Neuron (in vitro differentiated cells): ENCODE results near the gene BEST3.
A peak's percentile ranks its signal among the peaks of the same experiment; 100 is the strongest.

Experiments
- H2AFZ ChIP-seq: one replicate; pipeline ENCODE4 v1.6.1; 2013; ENCODE audit warnings: low read depth, mild to moderate bottlenecking, inconsistent platforms, low read length, moderate library complexity
- H3K27me3 ChIP-seq: one replicate; pipeline ENCODE4 v1.6.1; 2013; ENCODE audit warnings: low read length; ENCODE audit not compliant: insufficient read depth
- H3K36me3 ChIP-seq: one replicate; pipeline ENCODE4 v1.6.1; 2013; ENCODE audit warnings: low read length; ENCODE audit not compliant: insufficient read depth
- H3K4me1 ChIP-seq: one replicate; pipeline ENCODE4 v1.6.1; 2013; ENCODE audit warnings: low read length; ENCODE audit not compliant: insufficient read depth
- H3K4me3 ChIP-seq: 2 replicates; pipeline ENCODE4 v1.5.1; 2013; ENCODE audit warnings: mild to moderate bottlenecking, low read length, moderate library complexity
- H3K9me3 ChIP-seq: one replicate; pipeline ENCODE4 v1.6.1; 2013; ENCODE audit warnings: low read length

BEST3 gene

DNA sequence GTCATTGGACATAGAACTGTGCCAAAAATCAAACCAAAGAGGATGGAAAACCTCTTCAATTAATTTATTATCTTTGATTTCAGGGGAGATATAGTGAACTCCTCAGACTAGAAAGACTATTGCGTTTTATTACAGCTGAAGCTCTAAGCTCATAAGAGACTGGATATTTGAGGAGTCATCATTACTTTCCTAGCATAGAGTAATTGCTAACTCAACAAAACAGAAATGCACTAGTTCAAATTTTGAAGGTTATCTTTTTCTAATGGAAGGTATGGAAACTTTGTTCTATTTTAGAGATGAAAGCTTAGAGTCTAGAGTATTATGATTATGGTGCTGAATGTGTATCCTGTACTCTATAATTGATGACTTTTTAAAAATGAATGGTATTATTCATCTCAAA, 5.3 kb upstream of the BEST3 start:
- Histone ChIP-seq H3K4me3 (no peak overlapping the region), H2AFZ (no peak overlapping the region), H3K36me3 (no peaks in the 10 kb centered on the region), H3K27me3 (no peaks in the 10 kb centered on the region), H3K4me1 (no peaks in the 10 kb centered on the region), H3K9me3 (no peaks in the 10 kb centered on the region)

GRCh38 chr12:69703146-69703642, 4.1 kb upstream of the BEST3 start:
- no peaks in the 10 kb centered on the region for H3K9me3 ChIP-seq

GRCh38 chr12:69701826-69702225, 2.7 kb upstream of the BEST3 start:
- no peak overlapping the region for H3K4me3 ChIP-seq
- H3K9me3 ChIP-seq, result no peaks in the 10 kb centered on the region
- no peaks in the 10 kb centered on the region for H3K27me3 ChIP-seq
- H2AFZ ChIP-seq, result no peak overlapping the region
- no peaks in the 10 kb centered on the region for H3K36me3 ChIP-seq
- no peaks in the 10 kb centered on the region for H3K4me1 ChIP-seq

More at GRCh38 chr12:69703146-69703642, 4.1 kb upstream of the BEST3 start:
- H3K4me3 ChIP-seq, result no peak overlapping the region
- no peaks in the 10 kb centered on the region for H3K4me1 ChIP-seq
- no peaks in the 10 kb centered on the region for H3K36me3 ChIP-seq
- no peak overlapping the region for H2AFZ ChIP-seq
- H3K27me3 ChIP-seq, result no peaks in the 10 kb centered on the region

- Histone ChIP-seq H3K4me1 (no peaks in the 10 kb centered on the region), H3K9me3 (no peaks in the 10 kb centered on the region), H3K27me3 (no peaks in the 10 kb centered on the region), H3K36me3 (no peaks in the 10 kb centered on the region), H2AFZ (no peak overlapping the region), H3K4me3 (no peak overlapping the region)
These were observed 1.0 kb downstream of the BEST3 start for GRCh38 chr12:69698054-69698453.

GRCh38 chr12:69694123-69694522, 5.0 kb downstream of the BEST3 start:
- Histone ChIP-seq H3K4me1 (peaks cover 7% of the 10 kb centered on the region), H3K27me3 (no peaks in the 10 kb centered on the region), H2AFZ (no peak overlapping the region), H3K9me3 (no peaks in the 10 kb centered on the region), H3K36me3 (no peaks in the 10 kb centered on the region), H3K4me3 (no peak overlapping the region)

DNA sequence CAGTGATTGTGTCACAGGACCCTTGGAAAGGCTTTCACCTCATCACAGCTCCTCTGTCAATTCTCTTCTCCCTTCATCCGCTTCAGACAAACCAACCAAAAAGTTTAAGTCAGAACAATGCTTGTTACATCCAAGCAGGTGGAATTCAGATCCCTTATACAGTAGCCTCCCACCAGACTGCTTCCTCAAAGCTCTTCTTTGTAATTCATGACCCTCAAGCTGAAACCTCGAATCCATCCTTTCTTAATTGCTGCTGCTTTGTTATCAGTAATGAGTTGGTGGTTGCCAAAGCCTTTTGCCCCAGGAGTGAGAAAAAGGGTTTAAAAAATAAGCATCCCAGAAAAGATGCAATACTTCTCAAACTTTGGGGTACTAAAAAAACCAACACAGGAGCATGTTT, 9.5 kb downstream of the BEST3 start:
- H3K27me3 ChIP-seq, result no peaks in the 10 kb centered on the region
- no peaks in the 10 kb centered on the region for H3K36me3 ChIP-seq
- no peaks in the 10 kb centered on the region for H3K9me3 ChIP-seq
- no peak overlapping the region for H3K4me3 ChIP-seq
- peaks cover 41% of the 10 kb centered on the region for H3K4me1 ChIP-seq
- peak overlapping the region; percentile 64 for H2AFZ ChIP-seq

GRCh38 chr12:69688471-69689427, 10.4 kb downstream of the BEST3 start:
- Histone ChIP-seq H3K27me3 (no peaks in the 10 kb centered on the region), H3K4me3 (peak overlapping the region; percentile 17), H3K4me1 (peaks cover 46% of the 10 kb centered on the region), H2AFZ (peak overlapping the region; percentile 64), H3K9me3 (no peaks in the 10 kb centered on the region), H3K36me3 (no peaks in the 10 kb centered on the region)

DNA sequence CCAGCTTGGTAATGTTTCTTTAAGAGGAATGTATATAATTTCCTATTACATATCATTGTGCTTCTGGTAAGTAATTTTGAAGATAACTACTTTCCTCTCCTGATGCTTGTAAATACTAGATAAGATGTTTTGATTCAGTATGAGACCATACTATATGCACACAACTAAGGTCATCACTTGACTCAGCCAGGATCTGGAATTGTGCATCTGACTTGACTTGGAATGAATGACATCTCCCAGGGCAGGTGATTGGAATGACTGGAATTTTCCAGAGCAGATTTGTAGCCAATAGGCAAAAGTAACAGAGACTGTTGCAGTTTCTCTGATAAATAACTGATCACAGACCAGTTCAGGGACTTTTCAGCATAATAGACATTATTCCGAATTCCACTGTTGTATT, 11.1 kb downstream of the BEST3 start:
- Histone ChIP-seq H3K36me3 (no peaks in the 10 kb centered on the region), H3K9me3 (no peaks in the 10 kb centered on the region), H3K27me3 (no peaks in the 10 kb centered on the region), H3K4me1 (peaks cover 49% of the 10 kb centered on the region), H2AFZ (no peak overlapping the region), H3K4me3 (no peak overlapping the region)

- H3K4me1 ChIP-seq, result peaks cover 49% of the 10 kb centered on the region
- no peaks in the 10 kb centered on the region for H3K36me3 ChIP-seq
- no peaks in the 10 kb centered on the region for H3K9me3 ChIP-seq
- H3K27me3 ChIP-seq, result no peaks in the 10 kb centered on the region
- H3K4me3 ChIP-seq, result no peak overlapping the region
- H2AFZ ChIP-seq, result no peak overlapping the region
These were observed 11.7 kb downstream of the BEST3 start for GRCh38 chr12:69687390-69687789.

- Histone ChIP-seq H3K4me1 (peaks cover 49% of the 10 kb centered on the region), H3K27me3 (no peaks in the 10 kb centered on the region), H2AFZ (no peak overlapping the region), H3K4me3 (no peak overlapping the region), H3K36me3 (no peaks in the 10 kb centered on the region), H3K9me3 (no peaks in the 10 kb centered on the region)
These were observed 12.4 kb downstream of the BEST3 start for GRCh38 chr12:69686731-69687130.

DNA sequence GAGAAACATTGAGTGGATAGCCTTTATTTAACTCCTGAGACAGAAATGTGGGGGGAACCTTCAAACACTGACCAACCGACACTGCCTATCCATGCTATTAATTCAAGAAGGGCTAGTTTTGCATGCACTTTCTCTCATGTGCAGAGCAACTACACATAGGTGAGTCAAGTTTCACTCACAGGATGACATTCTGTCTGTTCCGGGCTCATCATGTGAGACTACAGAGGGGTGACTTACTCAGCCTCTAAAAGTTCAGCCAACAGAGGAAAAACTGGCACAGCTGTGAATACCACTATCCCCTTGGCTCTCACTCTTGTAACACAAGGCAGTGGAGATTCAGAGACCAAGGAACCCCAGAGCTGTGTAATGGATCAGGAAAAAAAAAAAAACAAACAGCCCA, 13.3 kb downstream of the BEST3 start:
- H3K36me3 ChIP-seq, result no peaks in the 10 kb centered on the region
- no peaks in the 10 kb centered on the region for H3K9me3 ChIP-seq
- no peaks in the 10 kb centered on the region for H3K27me3 ChIP-seq
- peaks cover 49% of the 10 kb centered on the region for H3K4me1 ChIP-seq
- no peak overlapping the region for H2AFZ ChIP-seq
- no peak overlapping the region for H3K4me3 ChIP-seq

- H3K4me1 ChIP-seq, result peaks cover 46% of the 10 kb centered on the region
- no peaks in the 10 kb centered on the region for H3K9me3 ChIP-seq
- H3K36me3 ChIP-seq, result no peaks in the 10 kb centered on the region
- no peak overlapping the region for H2AFZ ChIP-seq
- H3K4me3 ChIP-seq, result no peak overlapping the region
- no peaks in the 10 kb centered on the region for H3K27me3 ChIP-seq
These were observed 14.6 kb downstream of the BEST3 start for GRCh38 chr12:69684466-69684865.

- no peaks in the 10 kb centered on the region for H3K9me3 ChIP-seq
- H3K36me3 ChIP-seq, result no peaks in the 10 kb centered on the region
- H2AFZ ChIP-seq, result no peak overlapping the region
- H3K4me3 ChIP-seq, result no peak overlapping the region
- H3K27me3 ChIP-seq, result no peaks in the 10 kb centered on the region
- peaks cover 23% of the 10 kb centered on the region for H3K4me1 ChIP-seq
These were observed 16.9 kb downstream of the BEST3 start for GRCh38 chr12:69682110-69682755.
